ENCODE measurements around the gene DOK4.

DNA sequence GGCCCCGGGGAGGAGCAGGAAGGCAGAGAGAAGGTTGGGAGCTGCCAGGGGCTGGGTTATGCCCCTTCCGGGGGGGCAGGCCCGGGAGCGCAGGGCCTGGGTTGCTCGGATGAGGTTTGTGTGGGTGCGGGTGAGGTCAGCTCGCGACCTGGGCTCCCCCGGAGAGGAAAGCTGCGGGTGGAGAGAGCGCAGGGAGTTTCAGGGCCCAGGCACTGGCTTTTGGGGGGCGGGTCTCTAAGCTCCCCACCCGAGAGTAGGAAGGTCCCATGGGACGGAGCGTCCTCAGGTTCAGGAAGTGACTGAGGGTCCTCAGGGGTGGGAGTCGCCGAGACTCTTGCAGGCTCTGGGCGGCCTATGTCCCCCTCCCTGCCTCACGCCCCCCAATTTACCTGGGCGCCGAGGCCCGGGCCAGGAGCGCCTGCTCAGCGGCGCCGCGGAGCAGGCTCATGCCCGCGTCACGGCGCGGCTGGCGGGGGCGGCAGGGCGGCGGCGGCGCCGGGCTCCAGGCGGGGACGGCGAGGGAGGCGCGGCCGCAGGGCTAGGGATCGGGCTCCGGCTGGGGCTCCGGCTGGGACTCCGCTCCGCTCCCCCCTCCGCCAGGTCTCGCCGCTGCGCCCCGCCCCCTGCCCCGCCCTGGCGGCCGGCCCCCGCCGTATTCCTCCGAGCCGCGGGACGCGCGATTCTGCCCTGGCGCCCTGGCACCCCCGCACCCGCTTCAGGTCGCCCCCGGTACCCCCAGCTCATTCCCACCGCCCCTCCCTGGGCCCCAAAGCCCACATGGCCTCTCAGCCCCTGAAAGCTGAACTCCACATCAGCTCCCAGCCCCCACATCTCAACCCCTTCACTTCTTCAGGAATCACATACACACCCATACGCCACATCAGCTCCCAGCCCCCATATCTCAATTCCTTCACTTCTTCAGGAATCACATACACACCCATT, at the start of gene DOK4:
- TF ChIP-seq, protein P1, sequence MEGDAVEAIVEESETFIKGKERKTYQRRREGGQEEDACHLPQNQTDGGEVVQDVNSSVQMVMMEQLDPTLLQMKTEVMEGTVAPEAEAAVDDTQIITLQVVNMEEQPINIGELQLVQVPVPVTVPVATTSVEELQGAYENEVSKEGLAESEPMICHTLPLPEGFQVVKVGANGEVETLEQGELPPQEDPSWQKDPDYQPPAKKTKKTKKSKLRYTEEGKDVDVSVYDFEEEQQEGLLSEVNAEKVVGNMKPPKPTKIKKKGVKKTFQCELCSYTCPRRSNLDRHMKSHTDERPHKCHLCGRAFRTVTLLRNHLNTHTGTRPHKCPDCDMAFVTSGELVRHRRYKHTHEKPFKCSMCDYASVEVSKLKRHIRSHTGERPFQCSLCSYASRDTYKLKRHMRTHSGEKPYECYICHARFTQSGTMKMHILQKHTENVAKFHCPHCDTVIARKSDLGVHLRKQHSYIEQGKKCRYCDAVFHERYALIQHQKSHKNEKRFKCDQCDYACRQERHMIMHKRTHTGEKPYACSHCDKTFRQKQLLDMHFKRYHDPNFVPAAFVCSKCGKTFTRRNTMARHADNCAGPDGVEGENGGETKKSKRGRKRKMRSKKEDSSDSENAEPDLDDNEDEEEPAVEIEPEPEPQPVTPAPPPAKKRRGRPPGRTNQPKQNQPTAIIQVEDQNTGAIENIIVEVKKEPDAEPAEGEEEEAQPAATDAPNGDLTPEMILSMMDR (conservative IDR thresholded peaks at IDR 0.05) = no peak
- TF ChIP-seq EZH2 (IDR thresholded peaks at IDR 0.05; ENCODE audit: low read depth) = no peak
